Measurements from ENCODE around the gene RPTOR. TPM values are rescaled to one million over a fixed set of nuclear protein-coding genes. Genes with fewer than 3 reads are reported as not detected.

Gene RPTOR
- polyA plus RNA-seq, 1 donor from 2014 or later: 8.0 TPM

DNA sequence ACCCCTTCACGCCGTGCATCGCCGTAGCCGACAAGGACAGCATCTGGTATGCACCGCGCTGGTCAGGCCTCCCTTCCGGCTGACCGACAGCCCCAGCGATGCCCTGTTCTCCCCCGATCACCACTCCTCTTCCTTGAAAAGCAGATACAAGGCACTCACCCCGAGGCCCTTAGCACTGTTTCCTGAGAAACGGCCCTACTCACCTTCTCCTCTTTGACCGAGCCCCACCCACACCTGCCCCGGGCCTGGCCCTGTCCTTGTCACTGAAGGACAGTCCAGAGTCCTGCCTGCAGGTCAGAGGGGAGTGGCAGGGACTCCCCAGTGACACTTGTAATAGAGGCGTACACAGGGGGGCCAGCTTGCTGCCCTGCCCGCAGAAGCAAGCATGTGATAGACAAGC lies 401.1 kb downstream of the RPTOR start:
- Histone ChIP-seq H2AFZ (ENCODE audit: low read depth, low read length) (no peak overlapping the region), H3K27ac (ENCODE audit: low read length) (no peak overlapping the region), H3K9me2 (ENCODE audit: insufficient read depth, low read length) (no peaks in the 10 kb centered on the region), H3K4me2 (ENCODE audit: low read length) (no peak overlapping the region), H3K27me3 (ENCODE audit: insufficient read depth, low read depth, low read length) (no peaks in the 10 kb centered on the region), H3F3A (ENCODE audit: insufficient read depth, low read length, poor library complexity, severe bottlenecking) (no peaks in the 10 kb centered on the region), H3K79me2 (replicated peaks; ENCODE audit: insufficient read depth, low read length) (no peaks in the 10 kb centered on the region), H3K36me3 (ENCODE audit: insufficient read depth, low read length) (no peaks in the 10 kb centered on the region), H3K4me3 (ENCODE audit: low read length) (no peak overlapping the region), H3K9me3 (ENCODE audit: low read length) (no peaks in the 10 kb centered on the region), H4K20me1 (ENCODE audit: insufficient read depth) (no peaks in the 10 kb centered on the region), H3K9ac (ENCODE audit: low read length) (no peak overlapping the region)
- TF ChIP-seq MXI1 (conservative IDR thresholded peaks at IDR 0.05; ENCODE audit: poor library complexity, severe bottlenecking): no peak
- TF ChIP-seq, protein P1, sequence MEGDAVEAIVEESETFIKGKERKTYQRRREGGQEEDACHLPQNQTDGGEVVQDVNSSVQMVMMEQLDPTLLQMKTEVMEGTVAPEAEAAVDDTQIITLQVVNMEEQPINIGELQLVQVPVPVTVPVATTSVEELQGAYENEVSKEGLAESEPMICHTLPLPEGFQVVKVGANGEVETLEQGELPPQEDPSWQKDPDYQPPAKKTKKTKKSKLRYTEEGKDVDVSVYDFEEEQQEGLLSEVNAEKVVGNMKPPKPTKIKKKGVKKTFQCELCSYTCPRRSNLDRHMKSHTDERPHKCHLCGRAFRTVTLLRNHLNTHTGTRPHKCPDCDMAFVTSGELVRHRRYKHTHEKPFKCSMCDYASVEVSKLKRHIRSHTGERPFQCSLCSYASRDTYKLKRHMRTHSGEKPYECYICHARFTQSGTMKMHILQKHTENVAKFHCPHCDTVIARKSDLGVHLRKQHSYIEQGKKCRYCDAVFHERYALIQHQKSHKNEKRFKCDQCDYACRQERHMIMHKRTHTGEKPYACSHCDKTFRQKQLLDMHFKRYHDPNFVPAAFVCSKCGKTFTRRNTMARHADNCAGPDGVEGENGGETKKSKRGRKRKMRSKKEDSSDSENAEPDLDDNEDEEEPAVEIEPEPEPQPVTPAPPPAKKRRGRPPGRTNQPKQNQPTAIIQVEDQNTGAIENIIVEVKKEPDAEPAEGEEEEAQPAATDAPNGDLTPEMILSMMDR (IDR thresholded peaks at IDR 0.05; ENCODE audit: poor library complexity, severe bottlenecking): no peak
- TF ChIP-seq POLR2AphosphoS5 (IDR thresholded peaks at IDR 0.05): no peak
- TF ChIP-seq SMC3 (conservative IDR thresholded peaks at IDR 0.05; ENCODE audit: poor library complexity): no peak
- TF ChIP-seq EZH2 (IDR thresholded peaks at IDR 0.05; ENCODE audit: borderline replicate concordance, insufficient read depth, low read length, poor library complexity, severe bottlenecking): no peak
- TF ChIP-seq TAF1 (IDR thresholded peaks at IDR 0.05; ENCODE audit: low read depth): no peak
- no peak for TF ChIP-seq EP300 (conservative IDR thresholded peaks at IDR 0.05; ENCODE audit: poor library complexity, severe bottlenecking)
- TF ChIP-seq RAD21 (conservative IDR thresholded peaks at IDR 0.05): no peak
- TF ChIP-seq, protein P2, sequence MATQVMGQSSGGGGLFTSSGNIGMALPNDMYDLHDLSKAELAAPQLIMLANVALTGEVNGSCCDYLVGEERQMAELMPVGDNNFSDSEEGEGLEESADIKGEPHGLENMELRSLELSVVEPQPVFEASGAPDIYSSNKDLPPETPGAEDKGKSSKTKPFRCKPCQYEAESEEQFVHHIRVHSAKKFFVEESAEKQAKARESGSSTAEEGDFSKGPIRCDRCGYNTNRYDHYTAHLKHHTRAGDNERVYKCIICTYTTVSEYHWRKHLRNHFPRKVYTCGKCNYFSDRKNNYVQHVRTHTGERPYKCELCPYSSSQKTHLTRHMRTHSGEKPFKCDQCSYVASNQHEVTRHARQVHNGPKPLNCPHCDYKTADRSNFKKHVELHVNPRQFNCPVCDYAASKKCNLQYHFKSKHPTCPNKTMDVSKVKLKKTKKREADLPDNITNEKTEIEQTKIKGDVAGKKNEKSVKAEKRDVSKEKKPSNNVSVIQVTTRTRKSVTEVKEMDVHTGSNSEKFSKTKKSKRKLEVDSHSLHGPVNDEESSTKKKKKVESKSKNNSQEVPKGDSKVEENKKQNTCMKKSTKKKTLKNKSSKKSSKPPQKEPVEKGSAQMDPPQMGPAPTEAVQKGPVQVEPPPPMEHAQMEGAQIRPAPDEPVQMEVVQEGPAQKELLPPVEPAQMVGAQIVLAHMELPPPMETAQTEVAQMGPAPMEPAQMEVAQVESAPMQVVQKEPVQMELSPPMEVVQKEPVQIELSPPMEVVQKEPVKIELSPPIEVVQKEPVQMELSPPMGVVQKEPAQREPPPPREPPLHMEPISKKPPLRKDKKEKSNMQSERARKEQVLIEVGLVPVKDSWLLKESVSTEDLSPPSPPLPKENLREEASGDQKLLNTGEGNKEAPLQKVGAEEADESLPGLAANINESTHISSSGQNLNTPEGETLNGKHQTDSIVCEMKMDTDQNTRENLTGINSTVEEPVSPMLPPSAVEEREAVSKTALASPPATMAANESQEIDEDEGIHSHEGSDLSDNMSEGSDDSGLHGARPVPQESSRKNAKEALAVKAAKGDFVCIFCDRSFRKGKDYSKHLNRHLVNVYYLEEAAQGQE (IDR thresholded peaks at IDR 0.05; ENCODE audit: borderline replicate concordance): no peak

DNA sequence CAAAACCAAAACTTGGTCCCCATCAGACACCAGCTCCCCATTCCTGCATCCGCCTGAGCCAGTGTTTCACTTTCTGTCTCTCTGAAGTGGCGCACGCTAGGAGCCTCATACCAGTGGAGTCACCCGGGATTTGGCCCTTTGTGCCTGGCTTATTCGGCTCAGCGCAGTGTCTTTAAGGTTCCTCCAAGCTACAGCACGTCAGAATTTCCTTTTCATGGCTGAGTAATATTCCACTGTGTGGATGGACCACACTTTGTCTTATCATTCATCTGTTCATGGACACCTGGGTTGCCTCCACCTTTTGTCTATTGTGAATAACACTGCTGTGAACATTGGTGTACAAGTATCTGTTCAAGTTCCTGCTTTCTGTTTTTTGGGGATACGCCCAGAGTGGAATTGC lies 401.8 kb downstream of the RPTOR start:
- Histone ChIP-seq H3K9me3 (ENCODE audit: low read length) (no peaks in the 10 kb centered on the region), H4K20me1 (ENCODE audit: insufficient read depth) (no peaks in the 10 kb centered on the region), H3K36me3 (ENCODE audit: insufficient read depth, low read length) (no peaks in the 10 kb centered on the region), H3K4me3 (ENCODE audit: low read length) (no peak overlapping the region), H3K27me3 (ENCODE audit: insufficient read depth, low read depth, low read length) (no peaks in the 10 kb centered on the region), H3K4me2 (ENCODE audit: low read length) (no peak overlapping the region), H2AFZ (ENCODE audit: low read depth, low read length) (no peak overlapping the region), H3K27ac (ENCODE audit: low read length) (no peak overlapping the region), H3K9ac (ENCODE audit: low read length) (no peak overlapping the region), H3K9me2 (ENCODE audit: insufficient read depth, low read length) (no peaks in the 10 kb centered on the region), H3K79me2 (replicated peaks; ENCODE audit: insufficient read depth, low read length) (no peaks in the 10 kb centered on the region), H3F3A (ENCODE audit: insufficient read depth, low read length, poor library complexity, severe bottlenecking) (no peaks in the 10 kb centered on the region)
- TF ChIP-seq EP300 (conservative IDR thresholded peaks at IDR 0.05; ENCODE audit: poor library complexity, severe bottlenecking) (no peak), TAF1 (IDR thresholded peaks at IDR 0.05; ENCODE audit: low read depth) (no peak), EZH2 (IDR thresholded peaks at IDR 0.05; ENCODE audit: borderline replicate concordance, insufficient read depth, low read length, poor library complexity, severe bottlenecking) (no peak), MXI1 (conservative IDR thresholded peaks at IDR 0.05; ENCODE audit: poor library complexity, severe bottlenecking) (no peak), RAD21 (conservative IDR thresholded peaks at IDR 0.05) (no peak), SMC3 (conservative IDR thresholded peaks at IDR 0.05; ENCODE audit: poor library complexity) (no peak), POLR2AphosphoS5 (IDR thresholded peaks at IDR 0.05) (no peak)
- TF ChIP-seq, protein P1 (IDR thresholded peaks at IDR 0.05; ENCODE audit: poor library complexity, severe bottlenecking): no peak
- TF ChIP-seq, protein P2 (IDR thresholded peaks at IDR 0.05; ENCODE audit: borderline replicate concordance): no peak
